Endodermal cell (in vitro differentiated cells): ENCODE results near the gene PRR14L. TPM values are rescaled to one million over a fixed set of nuclear protein-coding genes. Genes with fewer than 3 reads are reported as not detected.

Experiments used
- DNase-seq: peaks from one replicate; pipeline ENCODE4 v3.0.0-alpha.2; 2017
- H3K27ac ChIP-seq: 2 replicates; pipeline ENCODE4 v1.5.1; 2013; ENCODE audit warnings: mild to moderate bottlenecking, low read depth, low read length, moderate library complexity
- H3K27me3 ChIP-seq: 2 replicates; pipeline ENCODE4 v1.6.1; 2013; ENCODE audit warnings: mild to moderate bottlenecking, low read length, moderate library complexity; ENCODE audit not compliant: insufficient read depth, control insufficient read depth, poor library complexity, severe bottlenecking
- H3K36me3 ChIP-seq: 2 replicates; pipeline ENCODE4 v1.7.0; 2013; ENCODE audit warnings: mild to moderate bottlenecking, low read length, moderate library complexity; ENCODE audit not compliant: control insufficient read depth, insufficient read depth
- H3K4me1 ChIP-seq: one replicate; pipeline ENCODE4 v1.7.0; 2013; ENCODE audit warnings: low read length; ENCODE audit not compliant: control insufficient read depth, insufficient read depth
- H3K4me3 ChIP-seq: 2 replicates; pipeline ENCODE4 v1.5.1; 2013; ENCODE audit warnings: mild to moderate bottlenecking, low read length, moderate library complexity
- H3K9ac ChIP-seq: 2 replicates; pipeline ENCODE4 v1.6.1; 2013; ENCODE audit warnings: mild to moderate bottlenecking, low read length, moderate library complexity; ENCODE audit not compliant: poor library complexity, severe bottlenecking; ENCODE audit errors: extremely low read depth
- H3K9me3 ChIP-seq: 2 replicates; pipeline ENCODE4 v1.6.1; 2013; ENCODE audit warnings: mild to moderate bottlenecking, low read length, moderate library complexity; ENCODE audit not compliant: control insufficient read depth
- H3K27ac Mint-ChIP-seq: 2 replicates; pipeline ENCODE4 v1.8.0; 2020; ENCODE audit warnings: mixed read lengths
- H3K27me3 Mint-ChIP-seq: 2 replicates; pipeline ENCODE4 v1.8.0; 2021; ENCODE audit warnings: mild to moderate bottlenecking, mixed read lengths; ENCODE audit not compliant: insufficient read depth
- H3K36me3 Mint-ChIP-seq: 2 replicates; pipeline ENCODE4 v1.8.0; 2020; ENCODE audit warnings: low read depth, mixed read lengths
- H3K4me1 Mint-ChIP-seq: 2 replicates; pipeline ENCODE4 v1.8.0; 2020; ENCODE audit warnings: mixed read lengths
- H3K4me3 Mint-ChIP-seq: 2 replicates; pipeline ENCODE4 v1.8.0; 2020; ENCODE audit warnings: mild to moderate bottlenecking, moderate library complexity, mixed read lengths
- H3K9me3 Mint-ChIP-seq: 2 replicates; pipeline ENCODE4 v1.8.0; 2020; ENCODE audit warnings: mild to moderate bottlenecking, mixed read lengths
- WGBS, 2 experiments: methylation state at CpG; one replicate each; pipeline versions ENCODE4 v1.1.5 to v1.1.7; 2013; ENCODE audit warnings: missing lambda C conversion rate in 2 of 2, mixed read lengths in 1 of 2; ENCODE audit not compliant: insufficient coverage in 1 of 2, insufficient read length in 1 of 2; 5-methylcytosine and 5-hydroxymethylcytosine counted together
- total RNA-seq, 2 donors: library from RNA; stranded (reverse); fragmentation: NEBNext Ultra II Directional in 1 of 2; extraction: Animal tissue kit (Norgen Biotek cat#: 25700) in 1 of 2; gene quantifications; 2 replicates in 1 of 2; 3 replicates in 1 of 2; pipeline ENCODE4 v1.2.1, GENCODE V29; 2021
- TF ChIP-seq, protein P1 (sequence below): fragments of 200-600 bp; sonication (generic); conservative IDR thresholded peaks from 2 replicates; pipeline ENCODE4 v1.5.0; 2021; ENCODE audit warnings: antibody characterized with exemption, mild to moderate bottlenecking

PRR14L gene
- total RNA-seq, 2 donors from 2014 or later, result 105 to 131 TPM

- Mint-ChIP-seq H3K27me3 (no peaks in the 10 kb centered on the region), H3K4me1 (peaks cover 9% of the 10 kb centered on the region), H3K4me3 (no peak overlapping the region), H3K36me3 (peaks cover 66% of the 10 kb centered on the region), H3K27ac (peak overlapping the region; percentile 62), H3K9me3 (no peaks in the 10 kb centered on the region)
- WGBS, 2 experiments, result 96% methylated on average over 5 of the region's 5 CpGs
- Histone ChIP-seq H3K9me3 (no peaks in the 10 kb centered on the region), H3K9ac (no peak overlapping the region), H3K4me3 (no peak overlapping the region), H3K27me3 (no peaks in the 10 kb centered on the region), H3K27ac (no peak overlapping the region), H3K36me3 (peaks cover 60% of the 10 kb centered on the region), H3K4me1 (no peaks in the 10 kb centered on the region)
- DNase-seq, result no peak
- TF ChIP-seq, protein P1, sequence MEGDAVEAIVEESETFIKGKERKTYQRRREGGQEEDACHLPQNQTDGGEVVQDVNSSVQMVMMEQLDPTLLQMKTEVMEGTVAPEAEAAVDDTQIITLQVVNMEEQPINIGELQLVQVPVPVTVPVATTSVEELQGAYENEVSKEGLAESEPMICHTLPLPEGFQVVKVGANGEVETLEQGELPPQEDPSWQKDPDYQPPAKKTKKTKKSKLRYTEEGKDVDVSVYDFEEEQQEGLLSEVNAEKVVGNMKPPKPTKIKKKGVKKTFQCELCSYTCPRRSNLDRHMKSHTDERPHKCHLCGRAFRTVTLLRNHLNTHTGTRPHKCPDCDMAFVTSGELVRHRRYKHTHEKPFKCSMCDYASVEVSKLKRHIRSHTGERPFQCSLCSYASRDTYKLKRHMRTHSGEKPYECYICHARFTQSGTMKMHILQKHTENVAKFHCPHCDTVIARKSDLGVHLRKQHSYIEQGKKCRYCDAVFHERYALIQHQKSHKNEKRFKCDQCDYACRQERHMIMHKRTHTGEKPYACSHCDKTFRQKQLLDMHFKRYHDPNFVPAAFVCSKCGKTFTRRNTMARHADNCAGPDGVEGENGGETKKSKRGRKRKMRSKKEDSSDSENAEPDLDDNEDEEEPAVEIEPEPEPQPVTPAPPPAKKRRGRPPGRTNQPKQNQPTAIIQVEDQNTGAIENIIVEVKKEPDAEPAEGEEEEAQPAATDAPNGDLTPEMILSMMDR, result no peak
These were observed 12.0 kb downstream of the PRR14L start for GRCh38 chr22:31737932-31738331.

- no peak overlapping the region for H3K4me3 ChIP-seq
- no peaks in the 10 kb centered on the region for H3K9me3 Mint-ChIP-seq
- H3K27ac Mint-ChIP-seq, result no peak overlapping the region
- H3K27me3 Mint-ChIP-seq, result no peaks in the 10 kb centered on the region
- H3K27me3 ChIP-seq, result no peaks in the 10 kb centered on the region
- no peak overlapping the region for H3K9ac ChIP-seq
- TF ChIP-seq, protein P1, result no peak
- H3K4me3 Mint-ChIP-seq, result no peak overlapping the region
- peaks cover 4% of the 10 kb centered on the region for H3K4me1 Mint-ChIP-seq
- WGBS, 2 experiments, result 90 to 93% methylated on average over 2 of the region's 2 CpGs
- peaks cover 56% of the 10 kb centered on the region for H3K36me3 Mint-ChIP-seq
- H3K36me3 ChIP-seq, result peaks cover 63% of the 10 kb centered on the region
- no peaks in the 10 kb centered on the region for H3K9me3 ChIP-seq
- no peak for DNase-seq
- no peak overlapping the region for H3K27ac ChIP-seq
- H3K4me1 ChIP-seq, result no peaks in the 10 kb centered on the region
These were observed 13.5 kb downstream of the PRR14L start for GRCh38 chr22:31736458-31736857.

- Mint-ChIP-seq H3K9me3 (no peaks in the 10 kb centered on the region), H3K4me3 (no peak overlapping the region), H3K36me3 (peaks cover 47% of the 10 kb centered on the region), H3K4me1 (peaks cover 7% of the 10 kb centered on the region), H3K27me3 (no peaks in the 10 kb centered on the region), H3K27ac (no peak overlapping the region)
- no peak for DNase-seq
- no peaks in the 10 kb centered on the region for H3K9me3 ChIP-seq
- H3K27ac ChIP-seq, result no peak overlapping the region
- H3K4me1 ChIP-seq, result no peaks in the 10 kb centered on the region
- no peak overlapping the region for H3K9ac ChIP-seq
- TF ChIP-seq, protein P1, result no peak
- WGBS, 2 experiments, result 100% methylated on average over 1 of the region's 1 CpG; no CpG with 5 or more reads in 1 of the 2 experiments
- peaks cover 60% of the 10 kb centered on the region for H3K36me3 ChIP-seq
- H3K27me3 ChIP-seq, result no peaks in the 10 kb centered on the region
- H3K4me3 ChIP-seq, result no peak overlapping the region
These were observed 15.4 kb downstream of the PRR14L start for GRCh38 chr22:31734512-31734911.
